Measurements from ENCODE around the gene ITGA7.

DNA sequence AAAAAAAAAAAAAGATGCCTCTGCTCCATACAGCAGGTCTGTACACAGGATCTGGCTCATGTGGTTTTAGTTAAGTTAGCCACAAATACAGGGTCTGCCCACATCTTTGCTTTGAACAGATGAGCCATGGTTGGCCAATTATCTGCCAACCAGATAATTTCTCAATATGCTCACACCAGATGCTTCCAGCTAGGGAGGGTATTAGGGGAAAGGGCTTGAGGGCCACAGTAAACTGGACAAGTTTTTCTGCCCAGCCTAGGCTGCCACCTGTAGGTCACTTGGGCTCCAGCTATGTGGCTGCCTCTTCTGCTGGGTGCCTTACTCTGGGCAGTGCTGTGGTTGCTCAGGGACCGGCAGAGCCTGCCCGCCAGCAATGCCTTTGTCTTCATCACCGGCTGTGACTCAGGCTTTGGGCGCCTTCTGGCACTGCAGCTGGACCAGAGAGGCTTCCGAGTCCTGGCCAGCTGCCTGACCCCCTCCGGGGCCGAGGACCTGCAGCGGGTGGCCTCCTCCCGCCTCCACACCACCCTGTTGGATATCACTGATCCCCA, 13.3 kb upstream of the ITGA7 start:
- TF ChIP-seq, protein P1, sequence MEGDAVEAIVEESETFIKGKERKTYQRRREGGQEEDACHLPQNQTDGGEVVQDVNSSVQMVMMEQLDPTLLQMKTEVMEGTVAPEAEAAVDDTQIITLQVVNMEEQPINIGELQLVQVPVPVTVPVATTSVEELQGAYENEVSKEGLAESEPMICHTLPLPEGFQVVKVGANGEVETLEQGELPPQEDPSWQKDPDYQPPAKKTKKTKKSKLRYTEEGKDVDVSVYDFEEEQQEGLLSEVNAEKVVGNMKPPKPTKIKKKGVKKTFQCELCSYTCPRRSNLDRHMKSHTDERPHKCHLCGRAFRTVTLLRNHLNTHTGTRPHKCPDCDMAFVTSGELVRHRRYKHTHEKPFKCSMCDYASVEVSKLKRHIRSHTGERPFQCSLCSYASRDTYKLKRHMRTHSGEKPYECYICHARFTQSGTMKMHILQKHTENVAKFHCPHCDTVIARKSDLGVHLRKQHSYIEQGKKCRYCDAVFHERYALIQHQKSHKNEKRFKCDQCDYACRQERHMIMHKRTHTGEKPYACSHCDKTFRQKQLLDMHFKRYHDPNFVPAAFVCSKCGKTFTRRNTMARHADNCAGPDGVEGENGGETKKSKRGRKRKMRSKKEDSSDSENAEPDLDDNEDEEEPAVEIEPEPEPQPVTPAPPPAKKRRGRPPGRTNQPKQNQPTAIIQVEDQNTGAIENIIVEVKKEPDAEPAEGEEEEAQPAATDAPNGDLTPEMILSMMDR (IDR thresholded peaks at IDR 0.05; ENCODE audit: low read depth, low read length) = peak; percentile 58
- TF ChIP-seq POLR2A (IDR thresholded peaks at IDR 0.05; ENCODE audit: extremely low read depth, insufficient read length) (no peak), MYC (IDR thresholded peaks at IDR 0.05; ENCODE audit: low read depth, low read length) (no peak)
